Stimulated activated naive CD4-positive, alpha-beta T cell (primary cell): Measurements from ENCODE around the gene PAXX.
A peak's percentile ranks its signal among the peaks of the same experiment; 100 is the strongest.

ENCODE experiments used
- DNase-seq, 6 experiments: peaks; one replicate each; lab custom pipeline; 2025; lab: John Stamatoyannopoulos, UW

PAXX gene

GRCh38 chr9:136965771-136966484 is 26.3 kb upstream of the PAXX start:
- no peak for DNase-seq

GRCh38 chr9:136968333-136969127 is 23.7 kb upstream of the PAXX start:
- DNase-seq: no peak

- no peak for DNase-seq
These were observed 23.1 kb upstream of the PAXX start for GRCh38 chr9:136969150-136969549.

- no peak for DNase-seq
These were observed 22.4 kb upstream of the PAXX start for GRCh38 chr9:136969774-136970173.

- DNase-seq: no peak
These were observed 21.9 kb upstream of the PAXX start for GRCh38 chr9:136970361-136970760.

GRCh38 chr9:136971746-136972145 is 20.5 kb upstream of the PAXX start:
- DNase-seq: no peak

GRCh38 chr9:136972335-136972734 is 19.9 kb upstream of the PAXX start:
- DNase-seq: no peak

GRCh38 chr9:136972743-136973142 is 19.5 kb upstream of the PAXX start:
- DNase-seq: no peak

GRCh38 chr9:136973618-136974617 is 18.3 kb upstream of the PAXX start:
- DNase-seq: no peak

- no peak for DNase-seq
These were observed 17.2 kb upstream of the PAXX start for GRCh38 chr9:136974817-136975535.

GRCh38 chr9:136975644-136976043 is 16.6 kb upstream of the PAXX start:
- DNase-seq: no peak

- DNase-seq: no peak
These were observed 15.0 kb upstream of the PAXX start, which contains the start of gene PTGDS for GRCh38 chr9:136977223-136977622. PTGDS (plus strand) TSS chr9:136977504; CDS start chr9:136977579, 75 bp downstream.

- no peak for DNase-seq
These were observed 14.6 kb upstream of the PAXX start for GRCh38 chr9:136977649-136978072.

GRCh38 chr9:136978073-136978864 is 14.0 kb upstream of the PAXX start:
- DNase-seq: peak; percentile 16 to 83 (median 66)

GRCh38 chr9:136978865-136979544 is 13.2 kb upstream of the PAXX start:
- DNase-seq: no peak

- DNase-seq: no peak
These were observed 12.2 kb upstream of the PAXX start for GRCh38 chr9:136979769-136980587.

- DNase-seq: no peak
These were observed 11.3 kb upstream of the PAXX start for GRCh38 chr9:136980669-136981478.

- no peak for DNase-seq
These were observed 10.5 kb upstream of the PAXX start for GRCh38 chr9:136981588-136982231.
